Colonic mucosa (tissue), 4 donors: ENCODE data around the gene LCP1. TPM values are rescaled to one million over a fixed set of nuclear protein-coding genes. Genes with fewer than 3 reads are reported as not detected.

Experiments used
- DNase-seq: peaks from one replicate; pipeline ENCODE4 v3.0.0-alpha.2; 2020
- H3K27ac ChIP-seq: fragments of 200-600 bp; one replicate; pipeline ENCODE4 v1.8.0; 2021
- H3K27me3 ChIP-seq: fragments of 200-600 bp; one replicate; pipeline ENCODE4 v1.8.0; 2021
- H3K36me3 ChIP-seq: fragments of 200-600 bp; one replicate; pipeline ENCODE4 v1.8.0; 2021
- H3K4me1 ChIP-seq: fragments of 200-600 bp; one replicate; pipeline ENCODE4 v1.8.0; 2021; ENCODE audit warnings: mild to moderate bottlenecking
- H3K4me3 ChIP-seq: fragments of 200-600 bp; one replicate; pipeline ENCODE4 v1.8.0; 2021
- H3K9ac ChIP-seq, 2 donors: one replicate each; pipeline ENCODE4 v1.7.0; 2013; ENCODE audit warnings: control low read depth in 2 of 2, low read depth in 2 of 2, low read length in 2 of 2
- H3K9me3 ChIP-seq: fragments of 200-600 bp; one replicate; pipeline ENCODE4 v1.8.0; 2021
- intact Hi-C: fragments of 100-400 bp; cut with DNase I; formaldehyde crosslinking; loops from one replicate; pipeline ENCODE4 v1.14.1; 2022
- total RNA-seq, 2 donors: library from RNA; stranded (reverse); fragmentation: NEBNext Ultra II Directional in 1 of 2; extraction: Animal tissue kit (Norgen Biotek cat#: 25700) in 1 of 2; gene quantifications; one replicate each; pipeline ENCODE4 v1.2.1, GENCODE V29; 2021
- TF ChIP-seq, protein P1 (sequence below): fragments of 200-600 bp; IDR thresholded peaks from one replicate; pipeline ENCODE4 v1.8.0; 2022; ENCODE audit warnings: antibody characterized with exemption, mild to moderate bottlenecking
- donor health status: healthy.
- donor health status: DM: no; HTN: no; CAD: no.
- donor health status: DM: no; HTN: no; CAD: no.

The LCP1 gene
- total RNA-seq, 2 donors from 2014 or later: 12.8 to 27.6 TPM

DNA sequence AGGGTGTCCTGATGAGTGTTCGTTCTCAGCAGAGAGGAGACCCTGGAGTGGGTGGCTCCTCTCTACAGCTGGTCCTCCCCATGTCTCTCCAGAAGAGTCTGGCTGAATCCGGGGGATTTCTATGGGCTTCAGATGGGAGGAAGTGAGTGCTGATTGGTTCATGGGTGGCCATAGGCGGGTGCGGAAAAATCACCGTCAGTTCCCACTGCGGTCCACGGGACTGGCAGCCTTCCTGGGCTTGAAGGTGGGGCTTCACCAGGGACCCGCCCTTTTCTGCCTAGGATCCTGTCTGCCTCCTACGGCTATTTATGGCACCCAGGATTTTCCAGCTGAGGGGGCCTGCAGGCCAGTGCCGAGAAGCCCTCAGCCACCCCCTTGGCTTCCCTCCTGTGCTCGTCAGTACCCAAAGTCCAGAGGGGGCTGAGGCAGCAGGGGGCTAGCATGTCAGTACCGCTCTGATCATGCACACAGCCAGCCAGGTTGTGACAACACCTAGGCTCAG lies 95.5 kb downstream of the LCP1 start:
- TF ChIP-seq, protein P1, sequence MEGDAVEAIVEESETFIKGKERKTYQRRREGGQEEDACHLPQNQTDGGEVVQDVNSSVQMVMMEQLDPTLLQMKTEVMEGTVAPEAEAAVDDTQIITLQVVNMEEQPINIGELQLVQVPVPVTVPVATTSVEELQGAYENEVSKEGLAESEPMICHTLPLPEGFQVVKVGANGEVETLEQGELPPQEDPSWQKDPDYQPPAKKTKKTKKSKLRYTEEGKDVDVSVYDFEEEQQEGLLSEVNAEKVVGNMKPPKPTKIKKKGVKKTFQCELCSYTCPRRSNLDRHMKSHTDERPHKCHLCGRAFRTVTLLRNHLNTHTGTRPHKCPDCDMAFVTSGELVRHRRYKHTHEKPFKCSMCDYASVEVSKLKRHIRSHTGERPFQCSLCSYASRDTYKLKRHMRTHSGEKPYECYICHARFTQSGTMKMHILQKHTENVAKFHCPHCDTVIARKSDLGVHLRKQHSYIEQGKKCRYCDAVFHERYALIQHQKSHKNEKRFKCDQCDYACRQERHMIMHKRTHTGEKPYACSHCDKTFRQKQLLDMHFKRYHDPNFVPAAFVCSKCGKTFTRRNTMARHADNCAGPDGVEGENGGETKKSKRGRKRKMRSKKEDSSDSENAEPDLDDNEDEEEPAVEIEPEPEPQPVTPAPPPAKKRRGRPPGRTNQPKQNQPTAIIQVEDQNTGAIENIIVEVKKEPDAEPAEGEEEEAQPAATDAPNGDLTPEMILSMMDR: no peak
- Histone ChIP-seq H3K36me3 (no peaks in the 10 kb centered on the region), H3K4me3 (no peak overlapping the region), H3K9me3 (no peaks in the 10 kb centered on the region), H3K27me3 (no peaks in the 10 kb centered on the region), H3K4me1 (no peaks in the 10 kb centered on the region), H3K27ac (no peak overlapping the region), H3K9ac (no peak overlapping the region)
- intact Hi-C loops: no loop called here
- DNase-seq: no peak

DNA sequence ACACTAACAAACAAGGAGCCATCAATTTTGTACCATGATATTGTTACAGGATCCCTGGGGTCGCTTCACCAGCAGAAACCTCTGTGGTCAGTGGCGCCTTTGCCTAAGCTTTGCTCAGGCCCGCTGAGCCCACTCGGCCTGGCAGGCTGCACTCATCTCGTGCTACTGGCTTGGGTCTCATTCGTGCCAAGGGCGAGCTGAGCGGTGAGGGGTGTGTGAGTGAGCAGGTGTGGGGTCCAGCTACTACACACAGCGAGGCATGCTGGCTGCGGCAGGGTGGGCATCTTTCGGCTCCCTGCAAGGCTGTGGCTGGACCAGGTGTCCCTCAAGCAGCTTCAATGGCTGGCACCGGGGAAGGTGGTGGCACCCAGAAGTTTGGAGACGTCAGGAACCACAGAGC lies 96.2 kb downstream of the LCP1 start:
- Histone ChIP-seq H3K4me1 (no peaks in the 10 kb centered on the region), H3K9me3 (no peaks in the 10 kb centered on the region), H3K4me3 (no peak overlapping the region), H3K27ac (no peak overlapping the region), H3K36me3 (no peaks in the 10 kb centered on the region), H3K9ac (no peak overlapping the region), H3K27me3 (no peaks in the 10 kb centered on the region)
- intact Hi-C loops: no loop called here
- no peak for DNase-seq
- TF ChIP-seq, protein P1: no peak

DNA sequence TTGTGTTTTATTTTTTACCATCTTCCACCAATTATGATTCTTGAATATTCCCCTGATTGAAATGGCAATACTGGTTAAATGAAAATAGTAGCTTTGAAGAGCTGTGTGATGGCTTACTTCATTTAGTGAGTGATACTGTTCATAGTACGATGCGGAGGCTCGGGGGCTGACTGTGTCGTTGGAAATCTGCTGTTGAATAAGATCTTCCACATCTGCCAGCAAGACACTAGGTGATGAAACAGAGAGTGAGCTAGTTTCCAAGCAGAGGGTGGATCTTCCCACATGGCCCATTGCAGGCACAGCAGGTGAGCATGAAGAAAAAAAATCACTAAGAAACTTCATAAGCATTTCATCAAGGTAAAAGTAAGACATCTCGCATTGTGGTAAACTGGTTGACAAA lies 99.7 kb downstream of the LCP1 start:
- no peaks in the 10 kb centered on the region for H3K4me1 ChIP-seq
- H3K36me3 ChIP-seq: no peaks in the 10 kb centered on the region
- no peaks in the 10 kb centered on the region for H3K27me3 ChIP-seq
- H3K9ac ChIP-seq: no peak overlapping the region
- H3K27ac ChIP-seq: no peak overlapping the region
- DNase-seq: no peak
- H3K9me3 ChIP-seq: no peaks in the 10 kb centered on the region
- TF ChIP-seq, protein P1: no peak
- H3K4me3 ChIP-seq: no peak overlapping the region
- intact Hi-C loops: no loop called here

DNA sequence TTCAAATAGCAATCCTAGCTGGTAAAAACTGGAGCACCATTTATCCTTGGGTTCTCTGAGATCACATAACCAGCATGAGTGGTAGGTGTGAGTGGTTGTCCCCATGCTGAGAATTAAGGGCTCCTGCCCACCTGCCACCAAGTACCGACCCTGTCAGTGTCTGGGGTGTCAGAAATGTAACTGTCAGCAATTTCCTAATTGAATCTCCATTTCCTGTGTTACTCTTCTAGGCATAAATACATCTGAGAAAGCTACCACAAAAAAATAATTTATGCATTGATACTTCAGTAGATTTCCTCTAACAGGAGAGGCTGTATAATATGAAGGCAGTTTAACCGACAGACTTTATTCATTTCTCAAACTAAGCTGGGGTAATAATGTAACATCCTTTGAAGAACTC lies 102.2 kb downstream of the LCP1 start:
- intact Hi-C loops: no loop called here
- Histone ChIP-seq H3K4me3 (no peak overlapping the region), H3K4me1 (no peaks in the 10 kb centered on the region), H3K9ac (no peak overlapping the region), H3K36me3 (no peaks in the 10 kb centered on the region), H3K27ac (no peak overlapping the region), H3K27me3 (no peaks in the 10 kb centered on the region), H3K9me3 (no peaks in the 10 kb centered on the region)
- DNase-seq: no peak
- TF ChIP-seq, protein P1: no peak

DNA sequence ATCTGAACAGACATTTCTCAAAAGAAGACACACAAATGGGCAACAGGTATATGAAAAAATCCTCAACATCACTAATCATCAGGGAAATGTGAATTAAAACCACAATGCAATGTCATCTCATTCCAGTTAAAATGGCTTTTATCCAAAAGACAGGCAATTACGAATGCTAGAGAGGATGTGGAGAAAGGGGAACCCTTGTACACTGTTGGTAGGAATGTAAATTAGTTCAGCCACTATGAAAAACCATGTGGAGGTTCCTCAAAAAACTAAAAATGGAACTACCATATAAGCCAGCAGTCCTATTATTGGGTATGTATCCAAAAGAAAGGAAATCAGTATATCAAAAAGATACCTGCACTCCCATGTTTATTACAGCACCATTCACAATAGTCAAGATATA lies 104.7 kb downstream of the LCP1 start:
- DNase-seq: no peak
- Histone ChIP-seq H3K9me3 (no peaks in the 10 kb centered on the region), H3K9ac (no peak overlapping the region), H3K4me1 (no peaks in the 10 kb centered on the region), H3K27ac (no peak overlapping the region), H3K4me3 (no peak overlapping the region), H3K36me3 (no peaks in the 10 kb centered on the region), H3K27me3 (no peaks in the 10 kb centered on the region)
- intact Hi-C loops: no loop called here
- TF ChIP-seq, protein P1: no peak
